Smooth muscle cell of bladder (primary cell): ENCODE measurements around the gene INPP5A. TPM values are rescaled to one million over a fixed set of nuclear protein-coding genes. Genes with fewer than 3 reads are reported as not detected.

ENCODE experiments used
- total RNA-seq: library from RNA; depleted of rRNA; stranded (reverse); fragments of >200 nt; gene quantifications from 2 replicates; pipeline ENCODE4 v1.2.3, GENCODE V29; 2014

INPP5A gene
- 35.4 and 44.9 TPM in 2 replicates for total RNA-seq

GRCh38 chr10:132537684-132538001, at the start of gene INPP5A:
TSS of gene INPP5A (plus strand) at chr10:132537787. CDS start at chr10:132538097, 310 bp downstream.

GRCh38 chr10:132785723-132786475, 248.3 kb downstream of the INPP5A start, which contains the start of gene NKX6-2:
TSS of gene NKX6-2 (minus strand) at chr10:132786147. CDS start at chr10:132785948, 199 bp downstream.

Other genes starting within 250 kb of the INPP5A start
- 13.1 and 14.9 TPM in 2 replicates for gene STK32C, start 229.8 kb upstream of the INPP5A start, total RNA-seq
- gene LRRC27, start 205.6 kb upstream of the INPP5A start, total RNA-seq: 14.6 and 17.2 TPM in 2 replicates
- 6.4 and 8.3 TPM in 2 replicates for gene PWWP2B, start 140.6 kb upstream of the INPP5A start, total RNA-seq
- gene NKX6-2, start 248.4 kb downstream of the INPP5A start, total RNA-seq: not detected in 2 replicates